ENCODE data around the gene TEX22. TPM values are rescaled to one million over a fixed set of nuclear protein-coding genes. Genes with fewer than 3 reads are reported as not detected.

Gene TEX22
- total and polyA plus RNA-seq, 2 donors (not counting 1 experiment from before 2014, with no cell fraction given), result 0.05 to 0.33 TPM

DNA sequence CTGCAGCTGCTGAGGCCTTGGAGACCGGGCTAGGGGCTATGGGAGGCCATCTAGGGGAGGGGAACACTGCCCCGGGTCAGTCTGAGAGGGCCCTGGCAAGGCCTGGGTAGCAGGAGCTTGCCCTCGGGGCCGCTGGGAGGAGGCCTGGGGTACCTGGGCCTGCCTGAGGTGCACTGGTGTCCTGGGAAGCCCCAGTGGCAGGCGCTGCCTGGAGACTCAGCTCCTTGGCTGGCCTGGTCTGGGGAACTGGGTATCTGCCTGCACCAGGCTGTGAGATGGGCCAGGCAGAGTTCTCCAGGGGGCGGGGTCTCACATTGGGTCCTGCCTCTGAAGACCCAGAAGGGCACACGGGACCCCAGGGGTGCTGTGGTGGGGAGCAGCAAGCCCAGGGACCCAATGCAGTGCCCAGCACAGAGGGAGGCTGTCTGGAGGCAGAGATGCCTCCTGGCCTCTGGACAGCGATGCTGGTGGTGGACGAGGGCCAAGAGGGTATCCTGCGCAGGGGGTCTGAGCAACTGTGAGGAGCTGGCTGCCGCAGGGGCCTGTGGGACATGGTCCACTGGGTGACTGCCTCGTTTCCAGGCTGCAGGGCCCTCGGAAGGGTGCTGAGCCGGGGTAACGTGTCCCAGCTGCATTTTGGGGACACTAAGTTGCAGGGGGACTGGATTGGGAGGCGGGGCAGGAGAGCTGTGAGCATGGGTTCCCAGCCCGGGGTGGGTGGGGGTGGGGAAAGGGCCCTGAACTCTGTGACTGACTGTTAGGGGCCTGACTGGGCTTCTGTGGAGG, 13.8 kb downstream of the TEX22 start:
- H4K20me1 ChIP-seq (ENCODE audit: control insufficient read depth, extremely low read depth, insufficient read depth, low read length), result no peaks in the 10 kb centered on the region
- H2AFZ ChIP-seq (ENCODE audit: low read length), result no peak overlapping the region
- H3K36me3 ChIP-seq (ENCODE audit: control insufficient read depth, insufficient read depth, low read length), result no peaks in the 10 kb centered on the region
- no peak for TF ChIP-seq EZH2 (IDR thresholded peaks at IDR 0.05; ENCODE audit: low read length, missing control alignments)
- H3K27me3 ChIP-seq (ENCODE audit: control insufficient read depth, insufficient read depth, low read length), result peaks cover 4% of the 10 kb centered on the region
- H3K9me3 ChIP-seq (ENCODE audit: control insufficient read depth, insufficient read depth, low read depth, low read length), result no peaks in the 10 kb centered on the region
- peak overlapping the region; percentile 34 for H3K4me2 ChIP-seq (ENCODE audit: extremely low read depth, insufficient read depth, low read length)
- H3K27ac ChIP-seq (ENCODE audit: insufficient read depth, low read length), result no peak overlapping the region
- H3K9ac ChIP-seq (ENCODE audit: insufficient read depth, low read length), result no peak overlapping the region
- H3K79me2 ChIP-seq (ENCODE audit: control insufficient read depth, insufficient read depth, low read length), result no peaks in the 10 kb centered on the region
- H3K4me1 ChIP-seq (ENCODE audit: control insufficient read depth, extremely low read depth, insufficient read depth, low read length), result no peaks in the 10 kb centered on the region
- no peak overlapping the region for H3K4me3 ChIP-seq (replicated peaks in 1 of 4; ENCODE audit: control extremely low read depth in 1 of 4, insufficient read depth in 1 of 4, low read depth in 3 of 4, low read length in 4 of 4)
- DNase-seq (ENCODE audit: low read depth in 2 of 2), result no peak

DNA sequence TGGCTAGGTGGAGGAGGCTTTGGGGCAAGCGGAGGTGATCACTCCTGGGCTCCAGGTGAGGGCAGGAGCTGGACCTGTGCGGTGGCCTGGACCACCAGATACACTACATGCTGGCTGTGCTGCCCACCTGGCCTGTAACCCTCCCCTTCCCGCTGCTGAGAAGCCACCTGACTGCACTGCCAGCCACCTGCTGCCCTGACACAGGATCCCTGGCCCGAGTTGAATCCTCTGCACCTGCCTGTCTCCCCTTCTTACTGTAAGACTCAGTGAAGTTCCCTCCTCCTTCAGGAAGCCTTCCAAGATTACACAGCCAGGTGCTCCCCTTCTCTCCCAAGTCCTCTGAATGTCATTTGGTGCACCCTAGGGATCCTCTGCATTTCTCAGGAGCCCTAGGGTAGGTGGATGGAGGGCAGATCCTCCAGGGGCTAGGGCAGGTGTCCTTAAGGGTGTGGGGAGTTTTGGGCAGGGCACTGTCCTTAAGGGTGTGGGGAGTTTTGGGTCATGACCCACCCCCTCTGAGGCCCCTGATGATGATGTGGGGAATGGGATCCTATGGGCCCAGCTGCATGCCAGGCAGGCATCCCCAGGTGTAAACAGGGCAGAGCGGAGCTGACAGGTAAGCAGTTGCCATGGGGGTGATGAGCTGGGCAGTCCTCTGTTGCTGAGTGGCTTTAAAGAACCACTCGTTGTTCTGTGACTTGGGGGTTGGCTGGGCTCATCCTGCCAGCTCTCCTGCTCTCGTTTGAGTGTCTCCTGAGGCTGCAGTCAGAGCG, 14.6 kb downstream of the TEX22 start:
- no peaks in the 10 kb centered on the region for H3K36me3 ChIP-seq (ENCODE audit: control insufficient read depth, insufficient read depth, low read length)
- H3K27ac ChIP-seq (ENCODE audit: insufficient read depth, low read length), result no peak overlapping the region
- no peak for TF ChIP-seq EZH2 (IDR thresholded peaks at IDR 0.05; ENCODE audit: low read length, missing control alignments)
- TF ChIP-seq, protein P1, sequence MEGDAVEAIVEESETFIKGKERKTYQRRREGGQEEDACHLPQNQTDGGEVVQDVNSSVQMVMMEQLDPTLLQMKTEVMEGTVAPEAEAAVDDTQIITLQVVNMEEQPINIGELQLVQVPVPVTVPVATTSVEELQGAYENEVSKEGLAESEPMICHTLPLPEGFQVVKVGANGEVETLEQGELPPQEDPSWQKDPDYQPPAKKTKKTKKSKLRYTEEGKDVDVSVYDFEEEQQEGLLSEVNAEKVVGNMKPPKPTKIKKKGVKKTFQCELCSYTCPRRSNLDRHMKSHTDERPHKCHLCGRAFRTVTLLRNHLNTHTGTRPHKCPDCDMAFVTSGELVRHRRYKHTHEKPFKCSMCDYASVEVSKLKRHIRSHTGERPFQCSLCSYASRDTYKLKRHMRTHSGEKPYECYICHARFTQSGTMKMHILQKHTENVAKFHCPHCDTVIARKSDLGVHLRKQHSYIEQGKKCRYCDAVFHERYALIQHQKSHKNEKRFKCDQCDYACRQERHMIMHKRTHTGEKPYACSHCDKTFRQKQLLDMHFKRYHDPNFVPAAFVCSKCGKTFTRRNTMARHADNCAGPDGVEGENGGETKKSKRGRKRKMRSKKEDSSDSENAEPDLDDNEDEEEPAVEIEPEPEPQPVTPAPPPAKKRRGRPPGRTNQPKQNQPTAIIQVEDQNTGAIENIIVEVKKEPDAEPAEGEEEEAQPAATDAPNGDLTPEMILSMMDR (conservative IDR thresholded peaks at IDR 0.05 in 1 of 2, IDR thresholded peaks at IDR 0.05 in 1 of 2; ENCODE audit: low read depth in 1 of 2, low read length in 2 of 2), result no peak
- no peaks in the 10 kb centered on the region for H3K4me1 ChIP-seq (ENCODE audit: control insufficient read depth, extremely low read depth, insufficient read depth, low read length)
- H3K4me3 ChIP-seq (replicated peaks in 1 of 4; ENCODE audit: control extremely low read depth in 1 of 4, insufficient read depth in 1 of 4, low read depth in 3 of 4, low read length in 4 of 4), result no peak overlapping the region
- no peak overlapping the region for H3K9ac ChIP-seq (ENCODE audit: insufficient read depth, low read length)
- H3K9me3 ChIP-seq (ENCODE audit: control insufficient read depth, insufficient read depth, low read depth, low read length), result no peaks in the 10 kb centered on the region
- no peaks in the 10 kb centered on the region for H3K79me2 ChIP-seq (ENCODE audit: control insufficient read depth, insufficient read depth, low read length)
- DNase-seq (ENCODE audit: low read depth in 2 of 2), result no peak
- no peaks in the 10 kb centered on the region for H4K20me1 ChIP-seq (ENCODE audit: control insufficient read depth, extremely low read depth, insufficient read depth, low read length)
- H3K4me2 ChIP-seq (ENCODE audit: extremely low read depth, insufficient read depth, low read length), result no peak overlapping the region
- no peak overlapping the region for H2AFZ ChIP-seq (ENCODE audit: low read length)
- peaks cover 4% of the 10 kb centered on the region for H3K27me3 ChIP-seq (ENCODE audit: control insufficient read depth, insufficient read depth, low read length)

- TF ChIP-seq EZH2 (IDR thresholded peaks at IDR 0.05; ENCODE audit: low read length, missing control alignments), result no peak
- TF ChIP-seq, protein P1 (conservative IDR thresholded peaks at IDR 0.05 in 1 of 2, IDR thresholded peaks at IDR 0.05 in 1 of 2; ENCODE audit: low read depth in 1 of 2, low read length in 2 of 2), result no peak
- peaks cover 4% of the 10 kb centered on the region for H3K27me3 ChIP-seq (ENCODE audit: control insufficient read depth, insufficient read depth, low read length)
- no peak for DNase-seq (ENCODE audit: low read depth in 2 of 2)
Observed at GRCh38 chr14:105413544-105413886, 15.2 kb downstream of the TEX22 start.

More at GRCh38 chr14:105413544-105413886, 15.2 kb downstream of the TEX22 start:
- Histone ChIP-seq H3K4me2 (ENCODE audit: extremely low read depth, insufficient read depth, low read length) (no peak overlapping the region), H3K4me3 (replicated peaks in 1 of 4; ENCODE audit: control extremely low read depth in 1 of 4, insufficient read depth in 1 of 4, low read depth in 3 of 4, low read length in 4 of 4) (no peak overlapping the region), H3K4me1 (ENCODE audit: control insufficient read depth, extremely low read depth, insufficient read depth, low read length) (no peaks in the 10 kb centered on the region), H3K36me3 (ENCODE audit: control insufficient read depth, insufficient read depth, low read length) (no peaks in the 10 kb centered on the region), H3K79me2 (ENCODE audit: control insufficient read depth, insufficient read depth, low read length) (no peaks in the 10 kb centered on the region), H4K20me1 (ENCODE audit: control insufficient read depth, extremely low read depth, insufficient read depth, low read length) (no peaks in the 10 kb centered on the region), H2AFZ (ENCODE audit: low read length) (no peak overlapping the region), H3K9ac (ENCODE audit: insufficient read depth, low read length) (no peak overlapping the region), H3K27ac (ENCODE audit: insufficient read depth, low read length) (no peak overlapping the region), H3K9me3 (ENCODE audit: control insufficient read depth, insufficient read depth, low read depth, low read length) (no peaks in the 10 kb centered on the region)

Data from fibroblast of lung (primary cell).